Neutrophil (primary cell): Measurements from ENCODE around the gene RNF144A.
A peak's percentile ranks its signal among the peaks of the same experiment; 100 is the strongest.

Experiments used
- H3K27ac ChIP-seq: fragments of 200-600 bp; sonication (generic); 2 replicates; pipeline ENCODE4 v1.5.1; 2016; ENCODE audit warnings: mild to moderate bottlenecking, moderate library complexity
- H3K27me3 ChIP-seq: fragments of 200-600 bp; sonication (generic); 2 replicates; pipeline ENCODE4 v1.6.0; 2016; ENCODE audit warnings: mild to moderate bottlenecking
- H3K36me3 ChIP-seq: fragments of 200-600 bp; sonication (generic); 2 replicates; pipeline ENCODE4 v1.5.1; 2017
- H3K4me1 ChIP-seq, 2 experiments: fragments of 200-600 bp in 1 of 2; sonication (generic) in 1 of 2; 1 replicate in 1 of 2; 2 replicates in 1 of 2; pipeline versions ENCODE4 v1.5.1 to v1.6.1; 2013 to 2016; ENCODE audit warnings: low read depth in 1 of 2, low read length in 1 of 2, mild to moderate bottlenecking in 1 of 2, moderate library complexity in 1 of 2; ENCODE audit not compliant: control insufficient read depth in 1 of 2, insufficient read depth in 1 of 2
- H3K4me3 ChIP-seq, 2 experiments: fragments of 200-600 bp in 1 of 2; sonication (generic) in 1 of 2; 1 replicate in 1 of 2; 2 replicates in 1 of 2; pipeline ENCODE4 v1.5.1; 2013 to 2016; ENCODE audit warnings: low read depth in 1 of 2, low read length in 1 of 2, mild to moderate bottlenecking in 1 of 2, moderate library complexity in 1 of 2
- H3K9me3 ChIP-seq: fragments of 200-600 bp; sonication (generic); 2 replicates; pipeline ENCODE4 v1.5.1; 2016
- TF ChIP-seq, protein P1 (sequence below): fragments of 200-600 bp; sonication (generic); IDR thresholded peaks from 2 replicates; pipeline ENCODE4 v1.5.1; 2016; ENCODE audit warnings: antibody characterized with exemption

RNF144A gene

DNA sequence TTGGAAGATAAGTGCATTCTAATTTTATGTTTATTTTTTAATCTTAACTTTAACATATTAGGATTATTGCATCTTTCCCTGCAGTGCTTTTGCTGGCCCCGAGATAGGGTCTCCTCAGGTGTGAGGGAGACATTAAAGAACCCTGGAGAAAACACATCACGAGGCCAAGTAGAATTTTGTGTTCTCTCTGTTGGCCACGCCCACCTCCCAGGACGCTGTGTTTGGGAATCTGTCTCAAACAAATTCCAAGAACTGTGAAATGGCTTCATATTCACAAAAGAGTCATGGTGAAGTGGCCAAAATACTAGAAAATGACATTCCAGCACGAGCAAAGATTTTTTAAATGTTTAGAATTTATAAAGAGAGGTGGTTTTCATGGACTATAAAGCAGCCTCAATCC lies 27.3 kb downstream of the RNF144A start:
- peak overlapping the region; percentile 23 for H3K27ac ChIP-seq
- TF ChIP-seq, protein P1, sequence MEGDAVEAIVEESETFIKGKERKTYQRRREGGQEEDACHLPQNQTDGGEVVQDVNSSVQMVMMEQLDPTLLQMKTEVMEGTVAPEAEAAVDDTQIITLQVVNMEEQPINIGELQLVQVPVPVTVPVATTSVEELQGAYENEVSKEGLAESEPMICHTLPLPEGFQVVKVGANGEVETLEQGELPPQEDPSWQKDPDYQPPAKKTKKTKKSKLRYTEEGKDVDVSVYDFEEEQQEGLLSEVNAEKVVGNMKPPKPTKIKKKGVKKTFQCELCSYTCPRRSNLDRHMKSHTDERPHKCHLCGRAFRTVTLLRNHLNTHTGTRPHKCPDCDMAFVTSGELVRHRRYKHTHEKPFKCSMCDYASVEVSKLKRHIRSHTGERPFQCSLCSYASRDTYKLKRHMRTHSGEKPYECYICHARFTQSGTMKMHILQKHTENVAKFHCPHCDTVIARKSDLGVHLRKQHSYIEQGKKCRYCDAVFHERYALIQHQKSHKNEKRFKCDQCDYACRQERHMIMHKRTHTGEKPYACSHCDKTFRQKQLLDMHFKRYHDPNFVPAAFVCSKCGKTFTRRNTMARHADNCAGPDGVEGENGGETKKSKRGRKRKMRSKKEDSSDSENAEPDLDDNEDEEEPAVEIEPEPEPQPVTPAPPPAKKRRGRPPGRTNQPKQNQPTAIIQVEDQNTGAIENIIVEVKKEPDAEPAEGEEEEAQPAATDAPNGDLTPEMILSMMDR = no peak
- H3K36me3 ChIP-seq = peaks cover 34% of the 10 kb centered on the region
- no peaks in the 10 kb centered on the region for H3K27me3 ChIP-seq
- peaks cover 0 to 4% of the 10 kb centered on the region in 2 experiments for H3K4me1 ChIP-seq
- H3K4me3 ChIP-seq = no peak overlapping the region
- H3K9me3 ChIP-seq = no peaks in the 10 kb centered on the region

DNA sequence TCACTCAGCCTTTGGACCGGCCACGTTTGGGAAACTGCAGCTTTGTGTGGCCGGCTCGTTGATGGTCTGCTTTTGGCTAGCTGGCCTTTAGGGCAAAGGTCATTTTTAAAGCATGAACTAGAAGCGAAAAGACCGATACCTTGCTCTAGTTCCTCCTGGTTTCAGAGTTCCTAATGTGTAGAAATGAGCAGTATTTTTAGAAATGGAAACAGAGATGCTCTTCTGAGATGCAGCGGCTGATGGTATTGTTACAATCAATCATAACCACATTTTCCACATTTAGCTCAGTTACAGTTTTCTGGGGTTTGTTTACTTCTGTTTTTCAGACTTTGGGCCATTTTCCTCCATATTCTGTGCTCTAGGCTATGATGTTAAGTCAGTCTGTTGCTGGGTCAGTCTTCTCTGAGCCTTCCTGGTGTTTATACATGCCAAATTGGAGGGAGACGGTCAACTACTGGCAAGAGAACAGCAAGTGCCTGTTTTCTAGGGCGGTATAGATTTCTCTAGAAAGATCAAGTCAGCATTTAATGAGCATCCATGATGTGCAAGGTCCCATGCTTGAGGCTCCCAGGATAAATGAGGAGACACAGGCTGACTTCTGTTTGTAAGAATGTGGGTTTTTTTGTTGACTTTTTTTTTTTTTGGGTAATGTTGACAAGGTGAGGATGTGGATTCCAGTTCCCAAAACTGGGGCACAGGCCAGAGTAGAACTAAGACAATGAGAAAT lies 28.0 kb downstream of the RNF144A start:
- Histone ChIP-seq H3K36me3 (peaks cover 34% of the 10 kb centered on the region), H3K9me3 (no peaks in the 10 kb centered on the region), H3K4me1 (peaks cover 0 to 4% of the 10 kb centered on the region in 2 experiments), H3K27ac (peak overlapping the region; percentile 23), H3K4me3 (no peak overlapping the region), H3K27me3 (no peaks in the 10 kb centered on the region)
- TF ChIP-seq, protein P1 = no peak

DNA sequence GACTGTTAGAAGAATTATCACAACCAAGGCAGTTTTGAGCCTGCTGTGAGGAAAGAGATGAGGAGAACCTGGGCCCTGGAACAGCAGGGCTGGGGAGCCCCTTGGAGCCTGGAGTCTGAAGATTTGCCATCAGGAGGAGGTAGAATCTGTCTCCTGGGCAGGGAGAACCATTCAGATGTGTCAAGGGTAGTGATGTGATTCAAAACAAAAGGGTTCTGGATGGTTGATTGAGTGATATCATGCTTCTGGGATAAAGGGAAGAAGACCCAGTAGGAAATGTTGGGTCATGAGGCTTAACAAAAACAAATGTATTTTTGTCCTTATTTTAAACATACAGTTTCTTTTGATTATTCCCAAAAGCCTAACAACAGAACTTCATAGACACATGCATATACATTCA lies 28.6 kb downstream of the RNF144A start:
- Histone ChIP-seq H3K4me1 (peaks cover 0 to 4% of the 10 kb centered on the region in 2 experiments), H3K27me3 (no peaks in the 10 kb centered on the region)

GRCh38 chr2:6946722-6947121 lies 29.5 kb downstream of the RNF144A start:
- H3K36me3 ChIP-seq = peaks cover 26% of the 10 kb centered on the region
- H3K4me1 ChIP-seq = peaks cover 0 to 4% of the 10 kb centered on the region in 2 experiments
- TF ChIP-seq, protein P1 = no peak
- no peak overlapping the region for H3K4me3 ChIP-seq
- no peaks in the 10 kb centered on the region for H3K9me3 ChIP-seq
- no peaks in the 10 kb centered on the region for H3K27me3 ChIP-seq
- no peak overlapping the region for H3K27ac ChIP-seq

More for the DNA sequence above, 28.6 kb downstream of the RNF144A start:
- peak overlapping the region; percentile 23 for H3K27ac ChIP-seq
- no peak overlapping the region for H3K4me3 ChIP-seq
- H3K36me3 ChIP-seq = peaks cover 34% of the 10 kb centered on the region
- TF ChIP-seq, protein P1 = no peak
- no peaks in the 10 kb centered on the region for H3K9me3 ChIP-seq

DNA sequence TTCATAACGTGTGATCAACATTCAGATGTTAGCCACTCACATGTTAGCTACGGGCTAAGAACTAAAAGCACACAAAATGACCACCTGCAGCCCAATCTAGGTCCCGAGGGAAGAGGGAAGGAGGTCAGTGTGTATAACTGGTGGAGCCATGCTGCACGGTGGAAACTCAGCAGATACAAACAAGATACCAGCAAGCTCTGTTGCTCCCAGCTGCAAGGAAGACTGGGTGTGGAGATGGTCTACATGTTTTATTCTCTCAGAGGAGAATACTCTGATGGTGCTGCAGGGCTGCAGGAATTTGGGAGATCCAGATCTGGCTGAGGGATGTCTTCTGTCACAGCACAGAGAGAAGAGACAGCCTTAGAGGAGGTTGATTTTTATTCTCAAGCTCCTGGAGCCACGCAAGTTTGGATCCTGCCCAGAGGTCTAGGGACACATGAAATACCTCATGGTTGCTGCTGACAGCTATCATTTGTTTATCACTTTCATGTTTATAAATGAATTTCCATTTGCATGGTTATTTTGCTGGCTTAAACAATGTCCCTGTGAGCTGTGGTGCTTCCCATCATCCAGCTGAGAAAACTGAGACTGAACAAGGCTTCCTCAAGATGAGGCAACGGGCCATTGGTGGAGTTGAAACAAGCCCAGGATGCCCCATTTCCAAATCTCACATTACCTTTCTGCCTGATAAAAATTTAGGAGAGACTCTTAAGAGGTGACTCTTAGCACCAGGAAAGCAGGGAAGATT lies 30.9 kb downstream of the RNF144A start:
- peaks cover 12% of the 10 kb centered on the region for H3K36me3 ChIP-seq
- H3K9me3 ChIP-seq = no peaks in the 10 kb centered on the region
- H3K4me1 ChIP-seq = peaks cover 0 to 4% of the 10 kb centered on the region in 2 experiments
- TF ChIP-seq, protein P1 = no peak
- H3K27ac ChIP-seq = no peak overlapping the region
- H3K4me3 ChIP-seq = no peak overlapping the region
- H3K27me3 ChIP-seq = no peaks in the 10 kb centered on the region
